Ovary (tissue), 3 donors: ENCODE data around the gene CERS6.

ENCODE experiments used
- CTCF ChIP-seq, 3 donors: fragments of 450-650 bp in 2 of 3; fragments of 200-600 bp in 1 of 3; IDR thresholded peaks; one replicate each; pipeline versions ENCODE4 v1.5.1 to v1.8.0; 2016 to 2022; ENCODE audit warnings: antibody characterized with exemption in 3 of 3, mild to moderate bottlenecking in 1 of 3
- EP300 ChIP-seq: sonication (generic); formaldehyde crosslinking; IDR thresholded peaks from one replicate; pipeline ENCODE4 v1.6.1; 2017; ENCODE audit warnings: antibody characterized with exemption
- POLR2A ChIP-seq: fragments of 450-650 bp; IDR thresholded peaks from one replicate; pipeline ENCODE4 v1.6.1; 2017; ENCODE audit warnings: antibody characterized with exemption, mild to moderate bottlenecking, moderate library complexity
- donor health status: DM: no; HTN: no; CAD: no.

GRCh38 chr2:168819050-168819715 is 363.1 kb downstream of the CERS6 start:
- TF ChIP-seq EP300 (no peak), CTCF (IDR thresholded peaks at IDR 0.05) (no peak), POLR2A (no peak)
